Peyer's patch (tissue), 4 donors: ENCODE measurements around the gene TCF7.

Experiments
- CTCF ChIP-seq, 6 experiments: fragments of 450-650 bp in 4 of 6; fragments of 200-600 bp in 2 of 6; sonication (generic) in 1 of 6; IDR thresholded peaks; one replicate each; pipeline ENCODE4 v1.5.1; 2017 to 2019; ENCODE audit warnings: antibody characterized with exemption in 6 of 6, mild to moderate bottlenecking in 3 of 6, moderate library complexity in 1 of 6
- POLR2A ChIP-seq, 2 donors: fragments of 450-650 bp; IDR thresholded peaks; one replicate each; pipeline ENCODE4 v1.5.1; 2017; ENCODE audit warnings: antibody characterized with exemption in 2 of 2, mild to moderate bottlenecking in 2 of 2, moderate library complexity in 2 of 2

- TF ChIP-seq CTCF (IDR thresholded peaks at IDR 0.05) (no peak), POLR2A (IDR thresholded peaks at IDR 0.05) (no peak)
These were observed 21.1 kb upstream of the TCF7 start for GRCh38 chr5:134093351-134093750.
